Astrocyte (in vitro differentiated cells and primary cell): ENCODE measurements around the gene PDZK1IP1.
"Not testable (repeated sequence)": the region's sequence is repeated elsewhere in the genome, so short reads cannot be mapped to it uniquely, and the experiment has no call there.

Experiments
- EZH2 ChIP-seq: IDR thresholded peaks from 2 replicates; pipeline ENCODE4 v1.6.1; 2012; ENCODE audit warnings: mild to moderate bottlenecking, low read length, inconsistent platforms; ENCODE audit not compliant: insufficient read depth
- TF ChIP-seq, protein P1 (sequence below): IDR thresholded peaks from 2 replicates; pipeline ENCODE4 v1.5.1; 2011; ENCODE audit warnings: low read depth, mild to moderate bottlenecking, inconsistent platforms, low read length, moderate library complexity; ENCODE audit not compliant: insufficient read depth

- TF ChIP-seq, protein P1, sequence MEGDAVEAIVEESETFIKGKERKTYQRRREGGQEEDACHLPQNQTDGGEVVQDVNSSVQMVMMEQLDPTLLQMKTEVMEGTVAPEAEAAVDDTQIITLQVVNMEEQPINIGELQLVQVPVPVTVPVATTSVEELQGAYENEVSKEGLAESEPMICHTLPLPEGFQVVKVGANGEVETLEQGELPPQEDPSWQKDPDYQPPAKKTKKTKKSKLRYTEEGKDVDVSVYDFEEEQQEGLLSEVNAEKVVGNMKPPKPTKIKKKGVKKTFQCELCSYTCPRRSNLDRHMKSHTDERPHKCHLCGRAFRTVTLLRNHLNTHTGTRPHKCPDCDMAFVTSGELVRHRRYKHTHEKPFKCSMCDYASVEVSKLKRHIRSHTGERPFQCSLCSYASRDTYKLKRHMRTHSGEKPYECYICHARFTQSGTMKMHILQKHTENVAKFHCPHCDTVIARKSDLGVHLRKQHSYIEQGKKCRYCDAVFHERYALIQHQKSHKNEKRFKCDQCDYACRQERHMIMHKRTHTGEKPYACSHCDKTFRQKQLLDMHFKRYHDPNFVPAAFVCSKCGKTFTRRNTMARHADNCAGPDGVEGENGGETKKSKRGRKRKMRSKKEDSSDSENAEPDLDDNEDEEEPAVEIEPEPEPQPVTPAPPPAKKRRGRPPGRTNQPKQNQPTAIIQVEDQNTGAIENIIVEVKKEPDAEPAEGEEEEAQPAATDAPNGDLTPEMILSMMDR = not testable (repeated sequence)
- not testable (repeated sequence) for TF ChIP-seq EZH2
Observed at GRCh38 chr1:47157957-47158356, 31.9 kb downstream of the PDZK1IP1 start.
